Calu3 (cell line): ENCODE measurements around the gene TMEM132D. TPM values are rescaled to one million over a fixed set of nuclear protein-coding genes. Genes with fewer than 3 reads are reported as not detected.

ENCODE experiments used
- BruUV-seq: library from RNA; stranded (reverse); fragments of 400-500 nt; replicated peaks from 2 replicates; lab custom pipeline; 2021; lab: Mats Ljungman, UMichigan
- CTCF ChIA-PET: fragments of 300-600 bp; sonication (Branson Sonifier 250); formaldehyde crosslinking; loops from one replicate; lab custom pipeline; 2022; ENCODE audit warnings: antibody characterized with exemption; lab: Charles Lee
- DNase-seq: peaks from one replicate; pipeline ENCODE4 v3.0.0; 2022
- H3K27ac Mint-ChIP-seq: one replicate; pipeline ENCODE4 v1.8.0; 2022; ENCODE audit warnings: mixed read lengths; ENCODE audit not compliant: unreplicated experiment
- H3K27me3 Mint-ChIP-seq: one replicate; pipeline ENCODE4 v1.8.0; 2022; ENCODE audit warnings: mixed read lengths; ENCODE audit not compliant: unreplicated experiment
- H3K36me3 Mint-ChIP-seq: one replicate; pipeline ENCODE4 v1.8.0; 2022; ENCODE audit warnings: mild to moderate bottlenecking, moderate library complexity, mixed read lengths; ENCODE audit not compliant: insufficient read depth, unreplicated experiment
- H3K4me1 Mint-ChIP-seq: one replicate; pipeline ENCODE4 v1.8.0; 2022; ENCODE audit warnings: mild to moderate bottlenecking, low read depth, mixed read lengths; ENCODE audit not compliant: unreplicated experiment
- H3K4me3 Mint-ChIP-seq: one replicate; pipeline ENCODE4 v1.8.0; 2022; ENCODE audit warnings: mild to moderate bottlenecking, low read depth, moderate library complexity, mixed read lengths; ENCODE audit not compliant: unreplicated experiment
- H3K9me3 Mint-ChIP-seq: one replicate; pipeline ENCODE4 v1.8.0; 2022; ENCODE audit warnings: low read depth, mixed read lengths; ENCODE audit not compliant: unreplicated experiment
- CTCF ChIP-seq: fragments of 200-600 bp; IDR thresholded peaks from one replicate; pipeline ENCODE4 v1.8.0; 2022; ENCODE audit warnings: antibody characterized with exemption; ENCODE audit not compliant: unreplicated experiment
- intact Hi-C: fragments of 100-400 bp; cut with micrococcal nuclease; formaldehyde crosslinking; loops from one replicate; pipeline ENCODE4 v1.10.0; 2022; ENCODE audit not compliant: unreplicated experiment
- total RNA-seq: library from RNA; stranded (reverse); gene quantifications from 2 replicates; pipeline ENCODE4 v1.2.3, GENCODE V29; 2022

The TMEM132D gene
- total RNA-seq, 1 experiment from 2014 or later, result not detected

DNA sequence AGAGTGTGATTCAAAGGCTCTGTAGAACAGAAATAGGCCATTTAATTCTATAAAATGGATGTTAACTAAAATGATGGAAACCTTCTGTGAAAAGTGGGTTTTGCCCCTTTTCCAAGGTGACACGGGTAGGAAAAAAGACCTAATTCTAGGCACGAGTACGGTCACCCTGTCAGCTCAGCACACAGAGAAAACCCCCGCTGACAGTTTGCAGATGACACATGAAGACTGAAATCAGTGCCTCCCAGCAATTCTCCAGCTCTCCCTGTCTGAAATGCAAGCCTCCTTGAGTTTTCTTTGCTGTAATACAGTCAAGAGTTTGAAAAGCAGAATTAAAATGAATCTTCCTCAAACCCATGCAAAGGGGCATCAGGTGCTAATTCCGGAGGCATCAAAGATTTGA lies 230.0 kb downstream of the TMEM132D start:
- Mint-ChIP-seq H3K4me1 (no peaks in the 10 kb centered on the region), H3K27me3 (no peaks in the 10 kb centered on the region), H3K27ac (no peak overlapping the region), H3K36me3 (no peaks in the 10 kb centered on the region), H3K4me3 (no peak overlapping the region), H3K9me3 (peaks cover 18% of the 10 kb centered on the region)
- no TSS peak for BruUV-seq
- CTCF ChIA-PET, result no interaction called here
- DNase-seq, result no peak
- intact Hi-C loops, result no loop called here
- TF ChIP-seq CTCF, result no peak

DNA sequence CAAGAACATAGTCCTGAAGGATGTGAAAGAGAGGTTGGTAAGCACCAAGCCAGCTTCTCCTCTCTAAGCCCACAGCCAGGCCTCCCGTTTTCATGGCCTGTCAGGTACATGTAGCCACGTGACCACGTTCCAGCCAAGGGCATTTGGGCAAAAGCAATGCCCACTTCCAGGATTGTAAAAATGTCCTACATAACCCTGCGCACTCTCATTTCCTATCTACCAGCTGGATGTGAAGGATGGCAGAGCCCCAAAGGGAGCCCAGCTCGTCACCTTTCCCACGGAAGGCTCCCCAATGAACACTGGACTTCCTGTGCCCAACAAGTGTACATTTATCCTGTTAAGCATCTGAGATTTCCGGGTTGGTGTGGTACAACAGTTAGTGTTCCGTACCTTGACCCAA lies 231.7 kb downstream of the TMEM132D start:
- Mint-ChIP-seq H3K4me3 (no peak overlapping the region), H3K4me1 (no peaks in the 10 kb centered on the region), H3K27ac (no peak overlapping the region), H3K27me3 (no peaks in the 10 kb centered on the region), H3K36me3 (no peaks in the 10 kb centered on the region), H3K9me3 (peaks cover 16% of the 10 kb centered on the region)
- DNase-seq, result no peak
- CTCF ChIA-PET, result no interaction called here
- no TSS peak for BruUV-seq
- TF ChIP-seq CTCF, result no peak
- intact Hi-C loops, result no loop called here

- DNase-seq, result no peak
- BruUV-seq, result no TSS peak
- H3K4me3 Mint-ChIP-seq, result no peak overlapping the region
- no peaks in the 10 kb centered on the region for H3K27me3 Mint-ChIP-seq
- TF ChIP-seq CTCF, result no peak
- peaks cover 12% of the 10 kb centered on the region for H3K9me3 Mint-ChIP-seq
- H3K4me1 Mint-ChIP-seq, result no peaks in the 10 kb centered on the region
- no peaks in the 10 kb centered on the region for H3K36me3 Mint-ChIP-seq
- H3K27ac Mint-ChIP-seq, result no peak overlapping the region
- intact Hi-C loops, result no loop called here
- CTCF ChIA-PET, result no interaction called here
These were observed 233.4 kb downstream of the TMEM132D start for GRCh38 chr12:129670256-129670920.

- intact Hi-C loops, result no loop called here
- no peak for TF ChIP-seq CTCF
- Mint-ChIP-seq H3K36me3 (no peaks in the 10 kb centered on the region), H3K4me3 (no peak overlapping the region), H3K27me3 (no peaks in the 10 kb centered on the region), H3K27ac (no peak overlapping the region), H3K9me3 (peaks cover 5% of the 10 kb centered on the region), H3K4me1 (no peaks in the 10 kb centered on the region)
- BruUV-seq, result no TSS peak
- CTCF ChIA-PET, result no interaction called here
- no peak for DNase-seq
These were observed 238.4 kb downstream of the TMEM132D start for GRCh38 chr12:129665414-129665813.
